GM20431 (cell line): Measurements from ENCODE around the gene ARG2.

Experiments used
- in situ Hi-C: fragments of 300-500 bp; cut with MseI, MboI; formaldehyde crosslinking; loops from one replicate; pipeline ENCODE4 v1.15.0; 2020; ENCODE audit warnings: low sequenced_read_pairs; ENCODE audit not compliant: unreplicated experiment

ARG2 gene

GRCh38 chr14:67630186-67630585, 10.5 kb downstream of the ARG2 start:
- in situ Hi-C loops, result no loop called here

DNA sequence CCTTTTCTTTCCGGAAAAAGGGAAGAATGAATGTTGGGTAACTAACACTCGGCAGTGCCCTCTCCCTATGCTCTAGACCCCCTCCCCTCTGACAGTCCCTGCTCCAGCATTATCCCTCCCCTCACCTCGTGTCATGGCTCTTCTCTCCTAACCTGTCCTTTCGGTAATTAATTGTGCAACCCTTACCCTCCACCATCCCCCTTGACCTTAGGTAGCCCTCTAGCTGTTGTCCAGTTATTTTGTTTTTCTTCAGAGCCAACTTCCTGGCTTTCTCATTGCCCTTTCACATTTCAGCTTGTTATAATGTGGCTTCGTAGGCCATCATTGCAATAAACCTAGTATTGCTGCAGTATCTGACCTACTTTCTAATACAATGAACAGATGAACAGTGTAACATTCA, 11.2 kb downstream of the ARG2 start:
- in situ Hi-C loops, result no loop called here

DNA sequence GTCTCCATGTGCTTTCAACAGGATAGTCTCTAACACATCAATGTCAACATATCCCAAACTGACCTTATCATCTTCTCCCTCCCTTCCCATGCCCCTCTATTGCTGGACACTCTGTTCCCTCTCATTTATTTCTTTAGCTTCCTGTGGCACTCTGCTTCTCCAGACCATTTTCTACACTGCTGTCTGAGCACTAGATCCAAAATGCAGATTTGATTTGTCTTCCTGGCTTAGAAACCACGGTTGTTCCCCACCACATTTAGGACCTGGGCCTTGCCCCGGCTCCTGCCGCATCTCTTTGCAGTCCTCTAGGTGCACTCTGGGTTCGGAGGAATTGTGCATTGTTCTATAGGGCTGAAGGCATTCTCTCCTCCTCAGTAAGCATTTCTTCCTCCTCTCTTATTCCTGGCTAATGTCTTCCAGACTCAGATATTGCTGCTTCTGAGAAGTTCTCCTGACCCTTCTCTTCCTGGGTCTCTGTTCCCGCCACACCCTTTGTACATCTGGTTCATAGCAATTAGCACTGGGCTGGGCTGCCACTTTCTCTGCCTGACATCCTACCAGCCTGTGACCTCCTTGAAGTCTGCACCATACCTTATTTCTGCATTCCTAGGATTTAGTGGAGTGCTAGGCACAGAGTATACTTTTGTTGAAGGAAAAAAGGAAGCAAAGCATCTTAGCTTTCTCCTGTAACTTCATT, 13.9 kb downstream of the ARG2 start:
- in situ Hi-C loops, result no loop called here

GRCh38 chr14:67636361-67636919, 16.7 kb downstream of the ARG2 start:
- in situ Hi-C loops, result no loop called here

DNA sequence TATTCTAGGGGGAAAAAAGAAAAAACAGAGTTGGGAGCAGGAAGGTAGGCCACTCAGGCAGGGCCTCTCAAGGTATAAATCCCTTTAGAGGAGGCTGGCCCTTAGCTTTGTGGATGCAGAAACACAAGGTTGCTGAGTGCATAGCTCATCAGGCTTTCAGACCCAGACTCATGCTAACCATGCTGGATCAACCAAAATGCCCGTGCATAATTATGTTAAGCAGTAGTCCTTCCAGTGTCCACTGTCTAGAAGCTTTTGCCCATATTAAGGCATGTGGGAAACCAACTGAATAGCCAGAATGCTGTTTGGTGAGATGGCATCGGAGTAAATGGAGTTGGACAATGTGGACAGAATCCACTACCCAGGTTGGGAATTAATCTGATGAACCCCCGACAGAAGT, 18.9 kb downstream of the ARG2 start:
- in situ Hi-C loops, result no loop called here

- in situ Hi-C loops, result no loop called here
These were observed 21.8 kb downstream of the ARG2 start for GRCh38 chr14:67641480-67641879.

DNA sequence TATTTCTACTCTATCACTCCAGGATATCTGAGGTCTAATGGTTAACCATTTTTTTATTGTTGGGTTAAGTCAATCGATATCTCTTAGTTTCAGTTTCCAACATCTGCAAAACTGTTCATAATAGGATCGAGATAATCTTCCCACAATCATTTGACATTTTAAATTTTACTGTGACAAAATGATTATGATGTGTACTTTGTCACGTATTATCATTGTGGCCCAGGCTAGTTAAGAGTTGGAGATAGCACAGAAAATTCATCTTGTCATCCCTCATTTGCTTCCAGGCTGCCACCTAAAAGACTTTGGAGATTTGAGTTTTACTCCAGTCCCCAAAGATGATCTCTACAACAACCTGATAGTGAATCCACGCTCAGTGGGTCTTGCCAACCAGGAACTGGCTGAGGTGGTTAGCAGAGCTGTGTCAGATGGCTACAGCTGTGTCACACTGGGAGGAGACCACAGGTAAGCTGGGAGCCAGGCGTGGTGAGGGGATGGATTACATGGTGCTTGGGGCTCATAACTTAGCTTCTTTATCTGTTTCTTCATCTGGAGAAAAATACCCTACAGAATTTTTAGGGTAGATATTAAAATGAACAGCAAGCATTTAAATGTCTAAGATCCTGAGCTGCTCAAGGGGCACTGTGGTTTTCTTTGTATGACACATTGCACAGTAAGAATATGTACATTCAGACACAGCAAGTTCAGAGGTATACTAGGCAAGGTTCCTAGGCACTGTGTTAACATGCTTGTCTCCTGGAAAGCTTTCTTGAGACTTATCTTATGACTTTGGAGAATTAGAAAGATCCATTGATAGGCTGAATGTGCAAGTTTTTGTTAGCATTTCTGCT, 22.4 kb downstream of the ARG2 start:
- in situ Hi-C loops, result no loop called here

GRCh38 chr14:67643713-67644112, 24.0 kb downstream of the ARG2 start:
- in situ Hi-C loops, result no loop called here

GRCh38 chr14:67644428-67644827, 24.7 kb downstream of the ARG2 start:
- in situ Hi-C loops, result no loop called here

- in situ Hi-C loops, result no loop called here
These were observed 25.7 kb downstream of the ARG2 start for GRCh38 chr14:67645414-67645813.

GRCh38 chr14:67646131-67646530, 26.4 kb downstream of the ARG2 start:
- in situ Hi-C loops, result no loop called here

- in situ Hi-C loops, result no loop called here
These were observed 30.4 kb downstream of the ARG2 start for GRCh38 chr14:67650151-67650550.

DNA sequence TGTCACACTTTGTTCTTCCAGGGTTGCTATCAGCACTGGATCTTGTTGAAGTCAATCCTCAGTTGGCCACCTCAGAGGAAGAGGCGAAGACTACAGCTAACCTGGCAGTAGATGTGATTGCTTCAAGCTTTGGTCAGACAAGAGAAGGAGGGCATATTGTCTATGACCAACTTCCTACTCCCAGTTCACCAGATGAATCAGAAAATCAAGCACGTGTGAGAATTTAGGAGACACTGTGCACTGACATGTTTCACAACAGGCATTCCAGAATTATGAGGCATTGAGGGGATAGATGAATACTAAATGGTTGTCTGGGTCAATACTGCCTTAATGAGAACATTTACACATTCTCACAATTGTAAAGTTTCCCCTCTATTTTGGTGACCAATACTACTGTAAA, 31.0 kb downstream of the ARG2 start:
- in situ Hi-C loops, result no loop called here

DNA sequence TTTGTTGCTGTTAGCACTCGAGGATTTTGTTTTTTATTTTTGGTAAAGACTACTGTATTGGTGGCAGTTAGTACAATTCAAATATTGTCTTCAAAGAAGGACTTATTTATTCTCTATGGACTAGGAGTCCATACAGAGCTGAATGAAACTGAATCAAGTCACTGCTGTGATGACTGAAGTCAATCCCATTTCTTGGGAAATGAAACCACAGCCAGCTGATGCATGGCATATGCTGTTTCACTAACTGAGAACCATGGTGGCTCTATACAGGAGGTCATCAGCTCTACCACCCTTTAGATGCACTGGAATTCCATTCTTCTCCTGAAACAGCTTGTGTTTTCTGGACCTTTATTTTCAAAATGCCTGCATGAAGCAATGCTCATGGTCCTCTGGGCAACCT, 32.5 kb downstream of the ARG2 start:
- in situ Hi-C loops, result no loop called here

GRCh38 chr14:67653651-67654280, 34.0 kb downstream of the ARG2 start:
- in situ Hi-C loops, result no loop called here

GRCh38 chr14:67663633-67664032, 43.9 kb downstream of the ARG2 start:
- in situ Hi-C loops, result no loop called here

GRCh38 chr14:67665868-67666267, 46.1 kb downstream of the ARG2 start:
- in situ Hi-C loops, result no loop called here

DNA sequence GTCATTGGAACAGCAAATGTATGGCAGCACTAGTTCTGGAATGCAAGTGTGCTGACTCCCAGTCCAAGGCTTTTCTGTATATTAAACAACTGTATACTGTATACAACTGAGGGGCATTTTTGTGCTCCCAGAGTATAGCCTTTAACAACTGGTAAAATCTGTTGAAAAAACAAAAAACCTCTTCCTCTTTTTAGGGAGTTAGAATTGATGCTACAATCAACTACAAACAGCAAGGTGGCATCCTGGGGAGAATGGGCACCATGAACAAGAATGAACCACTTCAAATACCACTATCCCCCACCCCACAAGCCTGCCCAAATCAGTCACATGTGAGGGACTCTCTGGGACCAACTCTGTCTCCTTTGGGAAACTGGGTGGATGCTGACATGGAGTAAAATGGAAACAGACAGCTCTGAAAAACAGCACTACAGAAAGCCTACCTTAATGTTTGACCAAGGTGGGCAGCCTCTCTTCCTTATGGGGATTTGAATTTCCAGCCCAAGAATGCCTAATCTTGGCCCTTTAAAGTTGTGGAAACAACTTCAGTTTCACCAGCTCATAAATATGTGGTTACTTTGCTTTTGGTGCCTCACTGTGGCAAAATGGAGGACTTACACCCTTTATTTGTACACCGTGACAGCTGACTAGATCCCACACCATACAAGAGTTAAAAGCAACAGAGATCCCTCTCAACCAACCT, 47.2 kb downstream of the ARG2 start:
- in situ Hi-C loops, result no loop called here

DNA sequence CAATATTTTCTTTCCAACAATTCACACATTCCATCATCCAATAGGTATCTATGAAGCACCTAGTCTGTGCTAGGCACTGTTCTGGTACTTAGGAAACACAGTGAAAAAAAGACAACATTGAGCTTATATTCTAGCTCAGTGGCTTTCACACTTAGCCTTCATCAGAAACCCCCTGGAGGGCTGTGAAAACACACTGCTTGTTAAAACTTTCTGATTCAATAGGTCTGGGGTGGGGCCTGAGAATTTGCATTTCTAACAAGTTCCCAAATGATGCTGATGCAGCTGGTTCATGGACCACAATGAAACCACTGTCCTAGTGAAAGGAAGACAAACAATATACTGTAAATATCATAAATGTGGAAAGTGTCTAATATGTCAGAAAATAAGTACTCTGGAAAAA, 48.8 kb downstream of the ARG2 start:
- in situ Hi-C loops, result no loop called here

DNA sequence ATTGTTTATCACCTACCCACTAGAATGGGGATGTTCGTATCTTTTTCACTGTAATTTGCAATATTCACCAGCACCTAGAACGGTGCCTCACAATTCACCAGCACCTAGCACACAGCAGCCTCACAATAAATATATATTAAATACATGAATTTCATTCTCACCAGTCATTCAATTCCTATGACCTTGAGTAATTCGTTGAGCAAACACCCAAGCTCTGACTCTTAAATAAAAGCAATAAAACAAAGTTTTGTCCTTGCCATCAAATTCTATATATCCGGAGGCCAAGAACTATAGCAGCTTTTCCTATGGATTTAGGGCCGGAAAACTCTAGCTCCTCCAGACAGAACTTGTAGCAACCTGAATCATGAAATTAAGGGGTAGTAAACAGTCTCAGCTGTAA, 53.7 kb downstream of the ARG2 start:
- in situ Hi-C loops, result no loop called here
